ENCODE measurements around the gene GNG8.
"Not testable (repeated sequence)": the region's sequence is repeated elsewhere in the genome, so short reads cannot be mapped to it uniquely, and the experiment has no call there.

GNG8 gene

DNA sequence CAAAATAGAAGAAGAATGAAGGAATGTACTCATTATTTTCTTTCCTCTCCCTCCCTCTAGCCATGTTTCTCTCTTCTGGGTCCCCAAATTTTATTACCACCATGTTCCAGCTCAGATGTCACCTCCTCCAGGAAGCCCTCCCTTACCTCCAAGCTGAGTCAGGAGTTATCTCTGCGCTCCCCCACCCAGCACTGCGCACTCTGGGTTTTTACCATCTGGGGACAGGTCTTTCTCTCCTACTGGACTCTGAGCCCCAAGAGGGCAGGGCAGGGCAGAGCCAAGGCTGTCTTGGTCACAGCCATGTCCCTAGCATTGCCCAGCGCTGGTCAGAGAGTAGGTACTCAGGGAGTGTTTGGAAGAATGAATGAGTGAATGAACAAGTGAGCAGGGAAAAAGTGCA, 2.9 kb downstream of the GNG8 start:
- TF ChIP-seq CTCF (conservative IDR thresholded peaks at IDR 0.05; ENCODE audit: control insufficient read depth, insufficient read depth, low read depth, low read length), result no peak
- DNase-seq (ENCODE audit: low read depth), result no peak
- H3K4me3 ChIP-seq (ENCODE audit: control insufficient read depth, low read depth, low read length), result no peak overlapping the region

GRCh38 chr19:46631481-46631880, 4.5 kb downstream of the GNG8 start:
- no peak for TF ChIP-seq CTCF (conservative IDR thresholded peaks at IDR 0.05; ENCODE audit: control insufficient read depth, insufficient read depth, low read depth, low read length)
- DNase-seq (ENCODE audit: low read depth), result peak; percentile 72

DNA sequence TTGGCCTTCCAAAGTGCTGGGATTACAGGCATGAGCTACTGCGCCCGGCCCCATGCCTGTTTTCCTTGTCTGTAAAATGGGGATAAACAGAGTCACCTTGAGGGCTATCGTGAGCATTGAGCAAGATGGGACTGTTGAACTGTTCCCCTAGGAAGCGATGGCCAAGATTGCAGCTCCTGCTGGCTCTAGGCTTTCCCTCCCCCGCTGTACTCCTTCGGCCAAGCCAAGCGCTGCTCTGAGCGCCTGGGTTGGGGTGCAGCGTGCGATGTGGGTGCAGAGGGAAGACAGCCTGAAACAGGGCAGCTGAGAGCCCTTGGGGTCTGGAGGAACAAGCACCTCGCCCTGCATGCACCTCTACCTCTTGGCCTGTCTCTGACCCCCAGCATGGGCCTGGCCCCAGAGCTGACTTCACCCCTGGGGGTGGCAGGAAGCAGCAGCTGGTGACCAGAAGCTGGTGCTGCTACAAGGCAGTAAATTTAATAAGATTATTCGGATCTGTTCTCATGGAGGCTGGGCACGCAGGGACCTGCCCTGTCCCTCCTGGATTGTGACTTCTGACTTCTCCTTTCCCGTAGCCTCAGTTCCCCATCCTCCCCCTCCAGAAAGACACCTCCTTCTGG, 5.3 kb downstream of the GNG8 start:
- no peak overlapping the region for H3K4me3 ChIP-seq (ENCODE audit: control insufficient read depth, low read depth, low read length)
- no peak for TF ChIP-seq CTCF (conservative IDR thresholded peaks at IDR 0.05; ENCODE audit: control insufficient read depth, insufficient read depth, low read depth, low read length)
- no peak for DNase-seq (ENCODE audit: low read depth)

More at GRCh38 chr19:46631481-46631880, 4.5 kb downstream of the GNG8 start:
- no peak overlapping the region for H3K4me3 ChIP-seq (ENCODE audit: control insufficient read depth, low read depth, low read length)

- H3K4me3 ChIP-seq (ENCODE audit: control insufficient read depth, low read depth, low read length), result no peak overlapping the region
- no peak for TF ChIP-seq CTCF (conservative IDR thresholded peaks at IDR 0.05; ENCODE audit: control insufficient read depth, insufficient read depth, low read depth, low read length)
- DNase-seq (ENCODE audit: low read depth), result no peak
Observed at GRCh38 chr19:46629546-46630025, 6.4 kb downstream of the GNG8 start.

GRCh38 chr19:46628970-46629369, 7.0 kb downstream of the GNG8 start:
- not testable (repeated sequence) for DNase-seq (ENCODE audit: low read depth); H3K4me3 ChIP-seq (ENCODE audit: control insufficient read depth, low read depth, low read length)

DNA sequence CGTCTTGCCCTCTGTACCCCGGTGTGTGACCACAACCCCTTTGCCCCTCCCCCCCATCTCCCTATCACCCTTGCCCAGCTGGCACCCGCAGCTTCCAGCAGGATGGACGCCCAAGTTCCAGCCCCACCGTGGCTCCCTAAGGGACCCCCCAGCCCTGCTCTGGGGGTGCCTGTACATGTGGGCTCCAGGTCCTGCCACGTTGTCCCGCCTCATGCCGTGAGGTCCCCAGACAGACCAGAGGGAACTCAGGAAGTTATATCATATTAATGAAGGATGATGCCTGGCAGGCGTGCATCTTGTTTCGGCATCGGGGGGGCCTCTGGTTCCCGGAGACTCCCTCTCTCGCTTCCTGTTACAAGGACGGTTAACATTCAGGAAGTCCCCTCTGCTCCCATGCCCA, 9.6 kb downstream of the GNG8 start:
- H3K4me3 ChIP-seq (ENCODE audit: control insufficient read depth, low read depth, low read length), result no peak overlapping the region
- DNase-seq (ENCODE audit: low read depth), result no peak
- no peak for TF ChIP-seq CTCF (conservative IDR thresholded peaks at IDR 0.05; ENCODE audit: control insufficient read depth, insufficient read depth, low read depth, low read length)

DNA sequence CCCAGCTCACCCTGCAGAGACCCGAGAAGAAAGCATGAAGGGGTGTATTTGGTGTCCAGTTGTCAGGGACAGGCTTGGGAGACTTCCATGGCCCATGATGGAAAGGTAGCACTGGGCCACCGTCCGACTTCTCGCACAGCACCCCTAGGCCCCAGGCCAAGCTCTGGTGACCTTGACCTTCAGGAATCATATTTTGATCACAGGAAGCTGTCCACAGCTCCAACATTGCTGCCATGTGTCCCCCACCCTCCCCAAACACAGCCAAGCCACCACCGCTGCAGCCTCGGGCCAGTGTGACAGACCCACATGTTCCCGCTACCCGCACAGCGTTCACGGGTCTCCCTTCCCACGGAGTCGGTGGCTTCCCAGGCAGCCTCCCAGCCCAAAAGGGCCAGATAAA, 10.3 kb downstream of the GNG8 start:
- no peak for TF ChIP-seq CTCF (conservative IDR thresholded peaks at IDR 0.05; ENCODE audit: control insufficient read depth, insufficient read depth, low read depth, low read length)
- H3K4me3 ChIP-seq (ENCODE audit: control insufficient read depth, low read depth, low read length), result no peak overlapping the region
- DNase-seq (ENCODE audit: low read depth), result no peak

All from fibroblast of mammary gland (primary cell).